Astrocyte of the cerebellum (primary cell): Measurements from ENCODE around the gene LCLAT1.

Experiments used
- DNase-seq: peaks from one replicate; pipeline ENCODE4 v3.0.0-alpha.2; 2011; ENCODE audit warnings: low read depth
- H3K4me3 ChIP-seq: 2 replicates; pipeline ENCODE4 v1.5.1; 2011; ENCODE audit warnings: mild to moderate bottlenecking, low read depth, low read length, moderate library complexity
- in situ Hi-C: cut with HindIII; loops from 2 replicates; pipeline ENCODE4 v1.10.0; 2017; ENCODE audit warnings: low sequenced_read_pairs
- TF ChIP-seq, protein P1 (sequence below): IDR thresholded peaks from 2 replicates; pipeline ENCODE4 v1.5.1; 2012; ENCODE audit warnings: low read length, low read depth, moderate library complexity, mild to moderate bottlenecking; ENCODE audit errors: missing control alignments

LCLAT1 gene

GRCh38 chr2:30561349-30561748 is 114.3 kb downstream of the LCLAT1 start:
- no peak overlapping the region for H3K4me3 ChIP-seq
- in situ Hi-C loops, result no loop called here
- TF ChIP-seq, protein P1, sequence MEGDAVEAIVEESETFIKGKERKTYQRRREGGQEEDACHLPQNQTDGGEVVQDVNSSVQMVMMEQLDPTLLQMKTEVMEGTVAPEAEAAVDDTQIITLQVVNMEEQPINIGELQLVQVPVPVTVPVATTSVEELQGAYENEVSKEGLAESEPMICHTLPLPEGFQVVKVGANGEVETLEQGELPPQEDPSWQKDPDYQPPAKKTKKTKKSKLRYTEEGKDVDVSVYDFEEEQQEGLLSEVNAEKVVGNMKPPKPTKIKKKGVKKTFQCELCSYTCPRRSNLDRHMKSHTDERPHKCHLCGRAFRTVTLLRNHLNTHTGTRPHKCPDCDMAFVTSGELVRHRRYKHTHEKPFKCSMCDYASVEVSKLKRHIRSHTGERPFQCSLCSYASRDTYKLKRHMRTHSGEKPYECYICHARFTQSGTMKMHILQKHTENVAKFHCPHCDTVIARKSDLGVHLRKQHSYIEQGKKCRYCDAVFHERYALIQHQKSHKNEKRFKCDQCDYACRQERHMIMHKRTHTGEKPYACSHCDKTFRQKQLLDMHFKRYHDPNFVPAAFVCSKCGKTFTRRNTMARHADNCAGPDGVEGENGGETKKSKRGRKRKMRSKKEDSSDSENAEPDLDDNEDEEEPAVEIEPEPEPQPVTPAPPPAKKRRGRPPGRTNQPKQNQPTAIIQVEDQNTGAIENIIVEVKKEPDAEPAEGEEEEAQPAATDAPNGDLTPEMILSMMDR, result no peak
- DNase-seq, result no peak

GRCh38 chr2:30565851-30566358 is 118.9 kb downstream of the LCLAT1 start:
- DNase-seq, result no peak
- no peak overlapping the region for H3K4me3 ChIP-seq
- in situ Hi-C loops, result no loop called here
- TF ChIP-seq, protein P1, result no peak

GRCh38 chr2:30566631-30567030 is 119.6 kb downstream of the LCLAT1 start:
- DNase-seq, result no peak
- in situ Hi-C loops, result no loop called here
- no peak overlapping the region for H3K4me3 ChIP-seq
- TF ChIP-seq, protein P1, result no peak

GRCh38 chr2:30567317-30567716 is 120.3 kb downstream of the LCLAT1 start:
- no peak overlapping the region for H3K4me3 ChIP-seq
- TF ChIP-seq, protein P1, result no peak
- no peak for DNase-seq
- in situ Hi-C loops, result no loop called here

DNA sequence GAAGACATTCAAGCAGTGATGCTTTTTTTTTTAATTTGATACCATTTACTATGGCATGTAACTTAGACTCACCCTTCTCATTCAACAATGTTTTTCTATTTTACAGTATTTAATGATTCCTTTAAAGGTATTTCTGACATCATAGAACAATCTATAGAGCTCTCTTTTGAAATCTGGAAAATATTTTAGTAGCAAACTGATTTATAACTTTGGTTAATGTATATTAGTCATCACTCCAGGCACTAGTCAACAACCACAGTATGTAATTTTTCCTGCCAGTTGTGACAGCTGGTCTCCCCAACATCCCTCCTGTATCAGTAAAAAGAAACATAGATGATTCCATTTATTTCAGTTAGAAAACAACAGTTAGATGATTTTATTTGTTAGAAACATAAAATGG is 122.9 kb downstream of the LCLAT1 start:
- DNase-seq, result no peak
- H3K4me3 ChIP-seq, result no peak overlapping the region
- in situ Hi-C loops, result no loop called here
- TF ChIP-seq, protein P1, result no peak

GRCh38 chr2:30577151-30577550 is 130.1 kb downstream of the LCLAT1 start:
- in situ Hi-C loops, result no loop called here
- H3K4me3 ChIP-seq, result no peak overlapping the region
- TF ChIP-seq, protein P1, result no peak
- DNase-seq, result no peak

GRCh38 chr2:30580391-30580790 is 133.3 kb downstream of the LCLAT1 start:
- DNase-seq, result no peak
- TF ChIP-seq, protein P1, result no peak
- H3K4me3 ChIP-seq, result no peak overlapping the region
- in situ Hi-C loops, result no loop called here
